ENCODE results near the gene GHR. TPM values are rescaled to one million over a fixed set of nuclear protein-coding genes. Genes with fewer than 3 reads are reported as not detected.

The GHR gene
- total RNA-seq, 1 donor from 2014 or later = 2.3 TPM

DNA sequence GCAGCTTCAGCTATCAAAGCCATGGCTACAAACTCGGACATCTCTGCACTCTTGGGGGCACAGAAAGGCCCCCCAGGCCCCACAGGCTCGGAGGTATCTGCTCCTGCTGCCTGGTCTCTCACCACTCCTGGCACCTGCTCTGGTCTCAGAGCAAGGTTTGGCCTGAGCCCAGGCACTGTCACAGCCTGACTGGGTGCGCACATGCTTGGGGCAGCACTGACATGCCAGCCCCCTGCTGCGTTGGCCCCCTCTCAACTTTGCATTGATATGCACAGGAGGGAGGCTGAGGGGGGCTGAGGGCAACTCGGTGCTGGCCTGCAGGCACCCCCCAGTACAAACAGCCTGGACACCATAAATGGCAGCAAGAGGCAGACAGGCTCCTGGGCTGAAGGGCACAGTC lies 27.1 kb upstream of the GHR start:
- H3K27me3 Mint-ChIP-seq (ENCODE audit: low read depth, unreplicated experiment) = peaks cover 3% of the 10 kb centered on the region
- H3K4me1 Mint-ChIP-seq (ENCODE audit: low read depth, unreplicated experiment) = no peaks in the 10 kb centered on the region
- Histone ChIP-seq H3K4me1 (ENCODE audit: insufficient read depth, low read length) (no peaks in the 10 kb centered on the region), H4K20me1 (ENCODE audit: insufficient read depth, low read length) (no peaks in the 10 kb centered on the region), H2AFZ (ENCODE audit: low read depth, low read length) (no peak overlapping the region), H3K9me3 (ENCODE audit: insufficient read depth, low read depth, low read length) (no peaks in the 10 kb centered on the region), H3K27ac (ENCODE audit: low read depth, low read length) (no peak overlapping the region), H3K9ac (ENCODE audit: low read length) (no peak overlapping the region), H3K36me3 (ENCODE audit: insufficient read depth, low read length) (no peaks in the 10 kb centered on the region), H3K4me3 (ENCODE audit: insufficient read depth, low read depth, low read length) (no peak overlapping the region), H3K79me2 (ENCODE audit: insufficient read depth, low read length) (no peaks in the 10 kb centered on the region), H3K4me2 (ENCODE audit: low read length) (no peak overlapping the region), H3K27me3 (ENCODE audit: insufficient read depth, low read length) (no peaks in the 10 kb centered on the region)
- FAIRE-seq (no peak), DNase-seq (ENCODE audit: low read depth) (no peak)
- H3K4me3 Mint-ChIP-seq (ENCODE audit: unreplicated experiment) = no peak overlapping the region
- H3K27ac Mint-ChIP-seq (ENCODE audit: unreplicated experiment) = no peak overlapping the region
- no peaks in the 10 kb centered on the region for H3K36me3 Mint-ChIP-seq (ENCODE audit: low read depth, unreplicated experiment)
- H3K9me3 Mint-ChIP-seq (ENCODE audit: unreplicated experiment) = peaks cover 3% of the 10 kb centered on the region
- TF ChIP-seq, protein P1, sequence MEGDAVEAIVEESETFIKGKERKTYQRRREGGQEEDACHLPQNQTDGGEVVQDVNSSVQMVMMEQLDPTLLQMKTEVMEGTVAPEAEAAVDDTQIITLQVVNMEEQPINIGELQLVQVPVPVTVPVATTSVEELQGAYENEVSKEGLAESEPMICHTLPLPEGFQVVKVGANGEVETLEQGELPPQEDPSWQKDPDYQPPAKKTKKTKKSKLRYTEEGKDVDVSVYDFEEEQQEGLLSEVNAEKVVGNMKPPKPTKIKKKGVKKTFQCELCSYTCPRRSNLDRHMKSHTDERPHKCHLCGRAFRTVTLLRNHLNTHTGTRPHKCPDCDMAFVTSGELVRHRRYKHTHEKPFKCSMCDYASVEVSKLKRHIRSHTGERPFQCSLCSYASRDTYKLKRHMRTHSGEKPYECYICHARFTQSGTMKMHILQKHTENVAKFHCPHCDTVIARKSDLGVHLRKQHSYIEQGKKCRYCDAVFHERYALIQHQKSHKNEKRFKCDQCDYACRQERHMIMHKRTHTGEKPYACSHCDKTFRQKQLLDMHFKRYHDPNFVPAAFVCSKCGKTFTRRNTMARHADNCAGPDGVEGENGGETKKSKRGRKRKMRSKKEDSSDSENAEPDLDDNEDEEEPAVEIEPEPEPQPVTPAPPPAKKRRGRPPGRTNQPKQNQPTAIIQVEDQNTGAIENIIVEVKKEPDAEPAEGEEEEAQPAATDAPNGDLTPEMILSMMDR (IDR thresholded peaks at IDR 0.05; ENCODE audit: insufficient read depth, low read depth, low read length) = no peak
- TF ChIP-seq EZH2 (IDR thresholded peaks at IDR 0.05; ENCODE audit: insufficient read depth, low read length) = no peak

DNA sequence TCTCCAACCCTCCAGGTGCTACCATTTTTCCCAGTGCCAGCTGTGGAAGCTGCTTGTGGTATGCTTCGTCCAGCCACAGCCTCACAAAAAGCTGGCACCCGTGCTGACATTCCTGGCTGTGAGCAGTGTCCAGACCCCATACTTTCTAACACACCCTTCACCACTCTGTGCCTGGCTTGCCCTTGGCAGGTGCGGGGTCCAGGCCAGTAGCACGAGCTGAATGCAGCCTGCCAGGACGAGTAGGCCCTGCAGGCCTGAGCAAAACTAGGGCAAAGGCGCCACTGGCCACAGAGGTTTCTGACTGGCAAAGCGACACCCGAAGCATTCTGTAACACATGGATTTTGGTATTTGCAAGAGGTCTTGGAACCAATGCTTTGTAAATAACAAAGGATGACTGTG lies 26.0 kb upstream of the GHR start:
- no peaks in the 10 kb centered on the region for H3K9me3 ChIP-seq (ENCODE audit: insufficient read depth, low read depth, low read length)
- DNase-seq (ENCODE audit: low read depth) (no peak), FAIRE-seq (no peak)
- H3K27me3 Mint-ChIP-seq (ENCODE audit: low read depth, unreplicated experiment) = peaks cover 3% of the 10 kb centered on the region
- no peaks in the 10 kb centered on the region for H3K36me3 Mint-ChIP-seq (ENCODE audit: low read depth, unreplicated experiment)
- no peak overlapping the region for H2AFZ ChIP-seq (ENCODE audit: low read depth, low read length)
- TF ChIP-seq, protein P1 (IDR thresholded peaks at IDR 0.05; ENCODE audit: insufficient read depth, low read depth, low read length) = no peak
- TF ChIP-seq EZH2 (IDR thresholded peaks at IDR 0.05; ENCODE audit: insufficient read depth, low read length) = no peak
- no peaks in the 10 kb centered on the region for H3K36me3 ChIP-seq (ENCODE audit: insufficient read depth, low read length)
- no peaks in the 10 kb centered on the region for H3K4me1 ChIP-seq (ENCODE audit: insufficient read depth, low read length)
- H3K4me1 Mint-ChIP-seq (ENCODE audit: low read depth, unreplicated experiment) = no peaks in the 10 kb centered on the region
- no peak overlapping the region for H3K4me3 Mint-ChIP-seq (ENCODE audit: unreplicated experiment)
- H3K9me3 Mint-ChIP-seq (ENCODE audit: unreplicated experiment) = peaks cover 3% of the 10 kb centered on the region
- no peaks in the 10 kb centered on the region for H3K27me3 ChIP-seq (ENCODE audit: insufficient read depth, low read length)
- no peak overlapping the region for H3K9ac ChIP-seq (ENCODE audit: low read length)
- no peak overlapping the region for H3K27ac ChIP-seq (ENCODE audit: low read depth, low read length)
- no peaks in the 10 kb centered on the region for H4K20me1 ChIP-seq (ENCODE audit: insufficient read depth, low read length)
- no peak overlapping the region for H3K4me2 ChIP-seq (ENCODE audit: low read length)
- no peaks in the 10 kb centered on the region for H3K79me2 ChIP-seq (ENCODE audit: insufficient read depth, low read length)
- H3K27ac Mint-ChIP-seq (ENCODE audit: unreplicated experiment) = no peak overlapping the region
- H3K4me3 ChIP-seq (ENCODE audit: insufficient read depth, low read depth, low read length) = no peak overlapping the region

DNA sequence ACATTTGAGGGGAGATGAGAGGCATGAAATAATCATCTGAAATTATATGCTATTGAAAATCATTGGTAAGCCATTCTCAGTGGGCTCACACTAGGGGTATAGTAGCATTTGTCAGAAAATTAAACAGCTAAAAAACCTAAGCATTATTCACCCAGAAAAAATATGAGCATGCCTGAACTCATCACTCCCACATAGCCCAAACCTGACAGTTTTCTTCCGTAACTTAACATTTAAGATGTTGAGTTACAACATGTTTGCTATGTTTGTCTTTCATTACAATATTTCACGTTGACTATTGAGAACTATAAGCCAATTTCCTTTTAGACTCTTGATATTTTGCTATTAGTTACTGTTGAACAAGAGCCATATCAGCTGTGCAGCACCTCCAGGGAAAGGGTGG lies 23.5 kb upstream of the GHR start:
- TF ChIP-seq, protein P1 (IDR thresholded peaks at IDR 0.05; ENCODE audit: insufficient read depth, low read depth, low read length) = no peak
- H3K4me3 Mint-ChIP-seq (ENCODE audit: unreplicated experiment) = no peak overlapping the region
- Histone ChIP-seq H2AFZ (ENCODE audit: low read depth, low read length) (no peak overlapping the region), H3K27ac (ENCODE audit: low read depth, low read length) (no peak overlapping the region), H3K9me3 (ENCODE audit: insufficient read depth, low read depth, low read length) (no peaks in the 10 kb centered on the region), H3K4me2 (ENCODE audit: low read length) (no peak overlapping the region), H3K36me3 (ENCODE audit: insufficient read depth, low read length) (no peaks in the 10 kb centered on the region), H3K27me3 (ENCODE audit: insufficient read depth, low read length) (no peaks in the 10 kb centered on the region), H3K9ac (ENCODE audit: low read length) (no peak overlapping the region), H3K4me3 (ENCODE audit: insufficient read depth, low read depth, low read length) (no peak overlapping the region), H3K79me2 (ENCODE audit: insufficient read depth, low read length) (no peaks in the 10 kb centered on the region), H4K20me1 (ENCODE audit: insufficient read depth, low read length) (no peaks in the 10 kb centered on the region), H3K4me1 (ENCODE audit: insufficient read depth, low read length) (no peaks in the 10 kb centered on the region)
- H3K4me1 Mint-ChIP-seq (ENCODE audit: low read depth, unreplicated experiment) = peaks cover 5% of the 10 kb centered on the region
- no peak for DNase-seq (ENCODE audit: low read depth)
- peaks cover 3% of the 10 kb centered on the region for H3K27me3 Mint-ChIP-seq (ENCODE audit: low read depth, unreplicated experiment)
- FAIRE-seq = no peak
- no peaks in the 10 kb centered on the region for H3K36me3 Mint-ChIP-seq (ENCODE audit: low read depth, unreplicated experiment)
- H3K9me3 Mint-ChIP-seq (ENCODE audit: unreplicated experiment) = peaks cover 4% of the 10 kb centered on the region
- no peak overlapping the region for H3K27ac Mint-ChIP-seq (ENCODE audit: unreplicated experiment)
